Suprapubic skin (tissue), 4 donors: ENCODE measurements around the gene DNAH17. TPM values are rescaled to one million over a fixed set of nuclear protein-coding genes. Genes with fewer than 3 reads are reported as not detected.

Experiments
- DNase-seq, 2 donors: peaks; one replicate each; pipeline ENCODE4 v3.0.0-alpha.2; 2019; ENCODE audit warnings: low spot score in 2 of 2
- H3K27ac ChIP-seq: fragments of 200-600 bp; sonication (generic); one replicate; pipeline ENCODE4 v1.5.1; 2019
- H3K27me3 ChIP-seq: fragments of 200-600 bp; sonication (generic); one replicate; pipeline ENCODE4 v1.5.1; 2019
- H3K36me3 ChIP-seq: fragments of 200-600 bp; sonication (generic); one replicate; pipeline ENCODE4 v1.5.1; 2019
- H3K4me1 ChIP-seq: fragments of 200-600 bp; sonication (generic); one replicate; pipeline ENCODE4 v1.5.1; 2019
- H3K4me3 ChIP-seq: fragments of 200-600 bp; sonication (generic); one replicate; pipeline ENCODE4 v1.5.1; 2019; ENCODE audit warnings: mild to moderate bottlenecking
- H3K9me3 ChIP-seq: fragments of 200-600 bp; sonication (generic); one replicate; pipeline ENCODE4 v1.5.1; 2019
- EP300 ChIP-seq: sonication (generic); formaldehyde crosslinking; IDR thresholded peaks from one replicate; pipeline ENCODE4 v1.6.1; 2017; ENCODE audit warnings: antibody characterized with exemption
- POLR2A ChIP-seq, 2 donors: fragments of 450-650 bp; IDR thresholded peaks; one replicate each; pipeline ENCODE4 v1.6.1; 2017; ENCODE audit warnings: antibody characterized with exemption in 2 of 2, mild to moderate bottlenecking in 2 of 2, moderate library complexity in 2 of 2
- POLR2AphosphoS5 ChIP-seq, 3 donors: sonication (generic); formaldehyde crosslinking; IDR thresholded peaks; one replicate each; pipeline ENCODE4 v1.6.1; 2017; ENCODE audit warnings: antibody characterized with exemption in 3 of 3
- WGBS: methylation state at CpG from one replicate; pipeline ENCODE4 v1.1.5; 2018; 5-methylcytosine and 5-hydroxymethylcytosine counted together
- total RNA-seq, 4 donors: library from RNA; depleted of rRNA; stranded (reverse); fragments of >200 nt; gene quantifications; one replicate each; pipeline ENCODE4 v1.1.0, GENCODE V29; 2016
- TF ChIP-seq, protein P1 (sequence below), 2 donors: fragments of 200-600 bp in 1 of 2; fragments of 450-650 bp in 1 of 2; sonication (generic) in 1 of 2; IDR thresholded peaks; one replicate each; pipeline ENCODE4 v1.5.1; 2016 to 2019; ENCODE audit warnings: antibody characterized with exemption in 2 of 2, mild to moderate bottlenecking in 1 of 2, moderate library complexity in 1 of 2

The DNAH17 gene
- total RNA-seq, 4 donors from 2014 or later = 3.7 to 6.7 (median 5.2) TPM

DNA sequence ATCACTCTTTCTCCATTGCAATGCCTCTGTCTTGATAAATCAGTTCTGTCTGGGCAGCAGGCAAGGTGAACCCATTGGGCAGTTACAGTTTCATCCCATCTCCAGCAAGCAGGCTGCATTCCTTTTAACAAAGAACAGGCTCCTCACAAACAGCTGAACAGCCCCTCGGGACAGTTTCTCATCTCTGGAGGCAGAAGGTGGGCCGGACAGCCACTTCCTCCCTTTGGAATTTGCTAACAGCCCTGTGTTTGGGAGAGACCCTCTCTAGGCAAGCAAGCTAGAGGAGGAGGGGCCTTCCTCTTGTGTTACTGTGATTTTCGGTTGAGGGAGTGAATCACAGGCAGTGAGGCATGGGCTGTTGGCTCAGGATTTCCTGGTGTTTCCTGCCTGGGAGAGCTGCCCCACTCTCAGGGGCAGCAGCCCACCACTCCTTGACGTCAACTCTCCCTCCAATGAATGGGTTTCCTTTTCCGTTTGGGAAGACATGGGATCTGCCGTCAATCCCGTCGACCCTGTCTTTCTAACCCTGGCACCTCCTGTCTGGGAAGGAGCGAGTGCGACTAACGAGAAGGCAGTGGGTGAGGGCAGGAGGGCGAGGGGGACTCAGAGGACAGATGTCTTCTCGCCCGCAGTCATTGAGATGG is 202.4 kb downstream of the DNAH17 start:
- Histone ChIP-seq H3K4me3 (no peak overlapping the region), H3K9me3 (no peaks in the 10 kb centered on the region), H3K27me3 (no peaks in the 10 kb centered on the region), H3K36me3 (no peaks in the 10 kb centered on the region), H3K4me1 (peaks cover 50% of the 10 kb centered on the region), H3K27ac (peak overlapping the region; percentile 51)
- 75% methylated on average over 14 of the region's 14 CpGs for WGBS
- TF ChIP-seq EP300 (no peak), POLR2A (IDR thresholded peaks at IDR 0.05) (no peak), POLR2AphosphoS5 (IDR thresholded peaks at IDR 0.05) (no peak)
- TF ChIP-seq, protein P1, sequence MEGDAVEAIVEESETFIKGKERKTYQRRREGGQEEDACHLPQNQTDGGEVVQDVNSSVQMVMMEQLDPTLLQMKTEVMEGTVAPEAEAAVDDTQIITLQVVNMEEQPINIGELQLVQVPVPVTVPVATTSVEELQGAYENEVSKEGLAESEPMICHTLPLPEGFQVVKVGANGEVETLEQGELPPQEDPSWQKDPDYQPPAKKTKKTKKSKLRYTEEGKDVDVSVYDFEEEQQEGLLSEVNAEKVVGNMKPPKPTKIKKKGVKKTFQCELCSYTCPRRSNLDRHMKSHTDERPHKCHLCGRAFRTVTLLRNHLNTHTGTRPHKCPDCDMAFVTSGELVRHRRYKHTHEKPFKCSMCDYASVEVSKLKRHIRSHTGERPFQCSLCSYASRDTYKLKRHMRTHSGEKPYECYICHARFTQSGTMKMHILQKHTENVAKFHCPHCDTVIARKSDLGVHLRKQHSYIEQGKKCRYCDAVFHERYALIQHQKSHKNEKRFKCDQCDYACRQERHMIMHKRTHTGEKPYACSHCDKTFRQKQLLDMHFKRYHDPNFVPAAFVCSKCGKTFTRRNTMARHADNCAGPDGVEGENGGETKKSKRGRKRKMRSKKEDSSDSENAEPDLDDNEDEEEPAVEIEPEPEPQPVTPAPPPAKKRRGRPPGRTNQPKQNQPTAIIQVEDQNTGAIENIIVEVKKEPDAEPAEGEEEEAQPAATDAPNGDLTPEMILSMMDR (IDR thresholded peaks at IDR 0.05) = no peak
- no peak for DNase-seq

DNA sequence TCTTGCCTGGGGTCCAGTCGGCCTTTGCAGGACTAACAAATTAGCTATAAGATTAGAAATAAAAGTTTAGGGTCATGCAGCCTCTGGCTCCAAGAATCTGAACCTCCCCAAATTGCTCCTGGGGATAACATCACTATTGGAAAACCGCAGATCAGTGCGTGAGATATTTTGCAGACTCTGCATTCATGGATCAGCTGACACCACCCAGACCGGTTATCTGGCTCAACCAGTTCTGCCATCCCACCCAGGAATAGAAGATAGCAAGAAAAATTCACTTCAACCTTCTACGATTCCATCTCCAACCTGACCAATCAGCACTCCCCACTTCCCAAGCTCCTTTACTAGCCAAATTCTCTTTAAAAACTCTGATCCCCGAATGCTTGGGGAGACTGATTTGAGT is 203.0 kb downstream of the DNAH17 start:
- Histone ChIP-seq H3K4me3 (no peak overlapping the region), H3K36me3 (no peaks in the 10 kb centered on the region), H3K9me3 (no peaks in the 10 kb centered on the region), H3K27ac (no peak overlapping the region), H3K4me1 (peaks cover 44% of the 10 kb centered on the region), H3K27me3 (no peaks in the 10 kb centered on the region)
- no peak for DNase-seq
- TF ChIP-seq POLR2A (IDR thresholded peaks at IDR 0.05) (no peak), EP300 (no peak), POLR2AphosphoS5 (IDR thresholded peaks at IDR 0.05) (no peak)
- TF ChIP-seq, protein P1 (IDR thresholded peaks at IDR 0.05) = no peak
- WGBS = 61% methylated on average over 6 of the region's 6 CpGs

Other genes starting within 250 kb of the DNAH17 start
- gene SOCS3, start 217.3 kb downstream of the DNAH17 start, total RNA-seq = 100 to 1,000 TPM in 1 of 4 donors, 10 to 100 TPM in 3; 33.2 to 264 (median 60.9) TPM
- 10 to 100 TPM; 23.9 to 51.7 (median 34.2) TPM for gene PGS1, start 198.7 kb downstream of the DNAH17 start, total RNA-seq
- 10 to 100 TPM; 57.6 to 88.6 (median 74.9) TPM for gene CYTH1, start 204.9 kb upstream of the DNAH17 start, total RNA-seq